ENCODE data around the gene STX11. TPM values are rescaled to one million over a fixed set of nuclear protein-coding genes. Genes with fewer than 3 reads are reported as not detected.

Gene STX11
- total RNA-seq, 1 experiment from 2014 or later = 0.17 TPM

GRCh38 chr6:144106206-144106605 lies 44.1 kb upstream of the STX11 start (continued):
- TF ChIP-seq ZNF396 (CRISPR knock-in tag; IDR thresholded peaks at IDR 0.05; ENCODE audit: borderline replicate concordance) (no peak), NFYB (CRISPR knock-in tag; conservative IDR thresholded peaks at IDR 0.05; ENCODE audit: low read depth) (no peak)

GRCh38 chr6:144110210-144110609 lies 40.1 kb upstream of the STX11 start:
- DNase-seq (ENCODE audit: low spot score) (no peak), ATAC-seq (no peak)
- ChIA-PET CTCF (no interaction called here), POLR2A (interaction anchor here (0.6 kb wide), 1 partner anchor 173 kb away, joined by 3 read pairs; no protein-coding TSS in a partner anchor)
- TF ChIP-seq TEAD1 (CRISPR knock-in tag; IDR thresholded peaks at IDR 0.05) = no peak
- no peak for TF ChIP-seq ARID4B (CRISPR knock-in tag; IDR thresholded peaks at IDR 0.05; ENCODE audit: borderline replicate concordance)
- no peak for TF ChIP-seq NFATC4 (CRISPR knock-in tag; IDR thresholded peaks at IDR 0.05)
- TF ChIP-seq ZNF416 (CRISPR knock-in tag; IDR thresholded peaks at IDR 0.05) = no peak
- no peak for TF ChIP-seq STAT6 (CRISPR knock-in tag; conservative IDR thresholded peaks at IDR 0.05; ENCODE audit: low read depth)
- TF ChIP-seq TEAD4 (CRISPR knock-in tag; IDR thresholded peaks at IDR 0.05) = no peak
- no peak for TF ChIP-seq MYBL2 (CRISPR knock-in tag; IDR thresholded peaks at IDR 0.05)
- TF ChIP-seq ERG (CRISPR knock-in tag; IDR thresholded peaks at IDR 0.05) = no peak
- TF ChIP-seq OVOL2 (CRISPR knock-in tag; IDR thresholded peaks at IDR 0.05; ENCODE audit: borderline replicate concordance) = no peak
- no peak for TF ChIP-seq ZBTB43 (CRISPR knock-in tag; IDR thresholded peaks at IDR 0.05)
- no peak for TF ChIP-seq ETV6 (CRISPR knock-in tag; IDR thresholded peaks at IDR 0.05)
- peaks cover 2% of the 10 kb centered on the region; the same call in 1 of the 2 replicates for H3K9me3 Mint-ChIP-seq
- H3K27ac Mint-ChIP-seq = no peak overlapping the region
- H3K4me3 Mint-ChIP-seq = no peak overlapping the region
- no peaks in the 10 kb centered on the region for H3K27me3 Mint-ChIP-seq (ENCODE audit: low read depth)
- H3K4me1 Mint-ChIP-seq = no peaks in the 10 kb centered on the region
- no peaks in the 10 kb centered on the region for H3K36me3 Mint-ChIP-seq

- no peak for ATAC-seq
- Mint-ChIP-seq H3K9me3 (peaks cover 10% of the 10 kb centered on the region), H3K36me3 (no peaks in the 10 kb centered on the region), H3K4me3 (no peak overlapping the region), H3K4me1 (no peaks in the 10 kb centered on the region), H3K27me3 (ENCODE audit: low read depth) (no peaks in the 10 kb centered on the region), H3K27ac (no peak overlapping the region)
- POLR2A ChIA-PET = no interaction called here
- CTCF ChIA-PET = no interaction called here
- DNase-seq (ENCODE audit: low spot score) = no peak
- no peak for TF ChIP-seq ZNF423 (CRISPR knock-in tag; IDR thresholded peaks at IDR 0.05)
Observed at GRCh38 chr6:144113366-144113765, 37.0 kb upstream of the STX11 start.
